Stimulated activated CD4-positive, alpha-beta T cell treated with anti-CD3 and anti-CD28 coated beads, Interleukin-15, amount 100 ng/mL, for 24 hours (primary cell): Measurements from ENCODE around the gene CCDC40.

Source experiments
- DNase-seq: peaks from one replicate; pipeline ENCODE4 v3.0.0-alpha.2; 2020

CCDC40 gene

GRCh38 chr17:80002070-80002641, 34.3 kb upstream of the CCDC40 start:
- DNase-seq: no peak

DNA sequence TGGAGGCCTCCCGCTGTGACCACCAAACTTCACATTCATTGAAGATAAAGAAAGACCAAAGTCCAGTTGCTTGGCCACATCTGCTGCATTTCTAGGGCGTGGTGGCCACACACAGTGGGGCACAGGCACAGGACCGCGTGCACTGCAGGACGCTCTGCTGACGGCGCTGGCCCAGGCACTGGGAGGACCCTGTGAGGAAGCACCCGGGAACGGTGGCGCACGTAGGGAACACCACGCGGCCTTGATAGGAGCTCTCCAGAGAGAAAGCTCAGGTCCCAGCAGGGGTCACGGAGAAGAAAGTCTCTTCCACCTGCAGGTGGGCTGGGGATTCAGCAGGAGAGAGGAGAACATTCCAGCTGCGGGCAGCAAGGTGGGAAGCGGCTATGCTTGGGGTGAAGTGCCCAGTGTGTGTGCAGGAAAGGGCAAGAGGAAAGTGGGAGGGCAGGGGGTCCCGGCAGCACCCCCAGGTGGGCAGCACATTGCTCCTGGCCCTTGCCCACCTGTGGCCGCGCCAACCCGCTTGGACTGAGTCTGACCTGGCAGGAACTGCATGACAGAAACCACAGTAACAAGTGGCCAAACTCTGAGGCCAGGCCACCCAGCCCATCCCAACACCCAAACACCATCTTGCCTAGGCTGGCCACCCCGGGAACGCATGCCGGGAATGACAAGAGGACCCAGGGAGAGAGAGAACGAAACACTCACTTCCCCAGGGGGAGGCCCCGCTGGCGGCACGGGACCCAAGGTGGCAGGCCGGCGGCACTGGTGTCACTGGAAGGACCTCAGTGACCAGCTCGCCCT, 33.6 kb upstream of the CCDC40 start:
- DNase-seq: no peak

DNA sequence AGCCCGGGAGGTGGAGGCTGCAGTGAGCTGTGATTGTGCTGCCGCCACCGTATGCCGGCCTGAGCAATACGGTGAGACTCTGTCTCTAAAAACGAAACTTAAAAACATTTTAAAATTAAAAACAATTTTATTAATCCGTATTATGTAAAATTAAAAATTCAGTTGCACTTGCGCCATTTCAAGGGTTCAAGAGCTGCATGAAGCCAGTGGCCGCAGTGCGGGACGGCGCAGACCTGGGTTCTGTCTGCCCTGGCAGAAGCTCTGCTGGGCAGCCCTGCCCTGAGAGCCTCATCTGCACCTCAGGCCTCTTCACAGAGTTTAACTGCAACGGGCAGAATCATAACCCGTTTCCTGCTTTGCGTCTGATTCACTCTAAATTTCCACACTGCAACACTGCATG, 32.5 kb upstream of the CCDC40 start:
- DNase-seq: no peak

- peak; percentile 61 for DNase-seq
Measured at GRCh38 chr17:80005360-80006338, 30.8 kb upstream of the CCDC40 start.

GRCh38 chr17:80006339-80006720, 30.1 kb upstream of the CCDC40 start:
- no peak for DNase-seq

GRCh38 chr17:80006811-80007752, 29.4 kb upstream of the CCDC40 start:
- DNase-seq: no peak

DNA sequence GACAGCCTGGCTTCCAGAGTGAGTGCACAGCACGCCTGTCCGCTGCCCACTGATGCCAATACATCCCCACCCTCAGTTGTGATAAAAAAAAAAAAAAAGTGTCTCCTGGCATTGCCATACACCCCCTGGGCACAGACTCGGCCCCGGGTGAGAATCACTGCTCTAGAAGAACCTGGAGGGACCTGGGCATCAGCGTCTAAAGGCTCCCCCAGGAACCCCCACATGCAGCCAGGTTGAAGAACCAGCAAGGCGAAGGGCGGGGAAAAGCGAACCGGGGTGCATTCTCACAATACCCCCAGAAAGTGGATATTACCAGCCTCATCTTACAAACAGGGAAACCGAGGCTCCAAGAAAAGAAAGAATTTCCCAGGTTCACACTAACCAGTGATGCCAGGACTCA, 28.5 kb upstream of the CCDC40 start:
- DNase-seq: no peak

GRCh38 chr17:80008383-80008840, 28.0 kb upstream of the CCDC40 start:
- peak; percentile 89 for DNase-seq

DNA sequence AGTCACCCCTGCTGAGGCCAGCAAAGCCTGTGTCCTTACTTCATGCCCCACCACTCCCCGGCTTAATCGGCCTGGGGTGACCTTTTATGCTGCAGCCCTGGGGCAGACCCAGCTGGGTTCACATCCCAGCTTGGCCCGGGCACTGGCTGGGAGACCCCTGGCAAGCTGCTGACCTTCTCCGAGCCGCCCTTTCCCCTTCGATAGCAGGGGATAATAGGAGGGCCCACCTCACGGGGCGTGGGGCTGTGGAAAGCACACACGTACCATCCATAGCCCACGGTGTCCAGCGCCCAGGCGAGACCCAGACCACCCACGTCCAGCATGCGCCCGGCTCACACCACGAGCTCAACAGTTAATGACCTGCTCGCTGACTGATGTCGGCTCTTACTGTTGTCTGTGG, 27.6 kb upstream of the CCDC40 start:
- no peak for DNase-seq

GRCh38 chr17:80009391-80010282, 26.8 kb upstream of the CCDC40 start:
- DNase-seq: no peak

DNA sequence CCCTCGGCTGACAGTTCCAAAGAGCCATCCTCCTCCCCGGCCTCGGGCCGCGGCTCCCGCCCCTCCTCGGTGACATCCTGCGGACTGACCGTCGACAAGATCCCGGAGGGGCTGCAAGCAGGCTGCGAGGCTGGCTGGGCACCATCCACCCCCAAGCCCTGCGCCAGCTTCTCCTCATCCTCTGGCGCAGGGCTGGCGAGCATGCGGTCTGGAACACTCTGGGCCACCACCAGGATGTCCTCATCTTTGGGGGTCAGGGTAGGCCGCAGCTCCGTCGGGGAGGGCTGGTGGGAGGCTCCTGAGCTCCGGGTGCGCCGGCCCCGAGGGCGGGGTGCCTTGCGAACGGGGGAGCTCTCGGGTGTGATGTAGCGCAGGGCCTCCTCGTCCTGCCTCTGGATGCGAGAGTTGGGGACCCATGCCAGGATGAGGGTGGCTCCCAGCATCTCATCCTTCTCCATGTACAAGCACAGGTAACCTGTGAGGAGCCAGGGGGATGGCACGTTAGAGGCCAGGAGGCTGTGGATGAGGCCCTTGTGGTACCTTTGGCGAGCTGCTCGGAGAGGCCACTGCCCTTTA, 26.1 kb upstream of the CCDC40 start:
- no peak for DNase-seq

DNA sequence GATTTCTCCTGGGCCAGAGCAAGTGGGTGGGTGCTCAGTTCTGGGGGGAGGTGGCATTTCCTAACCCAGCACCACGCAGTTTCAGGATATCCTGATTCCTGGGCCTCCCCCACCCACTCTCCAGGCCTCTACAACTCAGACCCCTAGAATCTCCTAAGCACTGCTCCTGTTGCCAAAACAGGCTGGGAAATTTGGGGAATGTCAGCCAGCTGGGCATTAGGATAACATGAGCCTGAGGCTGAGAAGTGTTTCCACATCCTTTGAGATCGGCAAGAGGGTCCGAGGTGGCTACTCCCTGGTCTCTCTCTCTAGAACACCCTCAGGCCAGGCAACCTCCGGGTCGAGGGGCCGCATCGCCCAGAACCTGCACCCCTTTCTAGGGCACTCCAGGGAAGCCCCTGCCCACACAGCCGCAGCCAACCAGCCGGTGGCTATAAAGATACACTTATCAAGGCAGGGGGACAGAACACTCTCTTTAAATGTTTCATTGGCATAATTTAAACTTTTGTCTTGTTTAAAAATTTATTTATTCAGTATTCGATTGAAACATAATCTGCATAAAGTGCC, 24.4 kb upstream of the CCDC40 start:
- no peak for DNase-seq

DNA sequence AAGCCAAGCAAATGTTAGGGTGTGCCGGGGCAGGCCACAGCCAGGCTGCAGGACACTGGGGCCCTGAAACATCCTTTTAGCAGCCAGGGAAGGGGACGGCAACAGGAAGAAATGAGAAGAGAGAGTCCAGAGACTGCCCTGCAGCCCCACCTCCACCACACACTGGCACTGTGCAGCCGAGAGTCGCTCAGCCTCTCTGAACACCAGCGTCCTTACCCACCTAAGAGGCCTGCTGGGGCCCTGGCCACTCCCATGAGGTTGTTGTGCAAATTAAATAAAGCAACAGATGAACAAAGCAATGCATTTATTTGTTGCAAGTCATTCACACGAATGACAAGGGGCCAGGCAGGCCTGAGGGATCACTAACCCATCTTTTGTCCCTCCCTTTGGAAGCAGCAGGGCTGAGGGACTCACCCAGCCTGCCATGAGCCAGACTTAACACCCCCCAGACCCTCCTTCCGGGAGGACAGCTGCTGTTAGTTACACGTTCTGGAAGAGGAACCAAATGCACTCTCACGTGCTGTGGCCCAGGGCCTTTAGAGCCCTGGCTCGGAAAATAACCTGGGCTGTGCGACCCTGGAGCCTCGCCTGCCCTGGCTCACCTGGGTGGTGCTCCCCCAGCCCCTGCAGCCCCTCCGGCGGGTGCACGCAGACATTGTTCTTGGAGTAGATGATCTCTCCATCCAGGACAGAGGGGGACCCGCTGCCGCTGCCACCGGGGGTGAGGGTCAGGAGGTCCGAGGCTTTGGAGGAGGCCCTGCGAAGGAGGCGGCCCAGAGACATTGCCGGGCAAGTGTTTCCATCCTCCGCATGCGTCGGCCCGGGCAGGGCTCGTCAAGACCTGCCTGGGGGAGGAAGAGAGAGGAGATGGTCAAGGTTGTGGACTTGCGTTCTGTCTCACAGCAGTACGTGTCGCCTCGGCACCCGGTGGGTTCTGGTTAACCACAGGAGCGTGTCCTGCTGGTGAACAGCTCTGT, 23.4 kb upstream of the CCDC40 start:
- DNase-seq: no peak

- no peak for DNase-seq
Measured at GRCh38 chr17:80017226-80018010, 19.0 kb upstream of the CCDC40 start.

DNA sequence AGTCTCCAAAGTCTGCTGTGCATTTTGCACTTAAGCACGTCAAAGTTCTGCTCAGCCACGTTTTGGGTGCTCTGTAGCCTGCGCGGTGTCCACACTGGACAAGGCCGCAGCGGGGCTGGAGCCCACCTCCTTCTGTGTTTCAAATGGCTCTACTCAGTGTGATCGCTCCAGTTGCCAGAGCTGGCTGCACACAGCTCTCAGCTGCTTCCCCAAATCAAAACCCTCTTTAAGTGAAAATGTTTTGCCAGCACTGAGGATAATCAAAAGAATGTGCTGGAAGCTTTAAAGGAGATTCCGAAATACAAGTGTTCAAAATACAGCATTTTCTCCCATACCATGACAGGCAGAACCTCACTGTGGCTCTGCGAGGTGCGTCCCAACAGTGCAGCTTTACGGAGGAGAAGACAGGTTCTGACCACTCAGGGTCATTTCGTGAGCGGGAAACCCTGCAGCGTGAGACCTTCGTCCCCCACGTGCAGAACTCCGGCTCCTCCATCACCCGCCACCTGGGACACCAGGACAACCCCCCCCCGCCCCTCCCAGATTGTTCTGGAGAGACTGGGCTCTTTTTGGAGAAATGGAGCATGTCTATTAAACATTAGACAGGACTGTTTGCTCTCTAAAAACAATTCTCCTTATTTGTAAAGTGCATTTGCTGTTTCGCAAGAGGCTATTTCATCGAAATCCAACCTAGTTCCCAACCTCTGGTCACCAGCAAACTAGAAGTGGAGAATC, 17.4 kb upstream of the CCDC40 start:
- DNase-seq: no peak

DNA sequence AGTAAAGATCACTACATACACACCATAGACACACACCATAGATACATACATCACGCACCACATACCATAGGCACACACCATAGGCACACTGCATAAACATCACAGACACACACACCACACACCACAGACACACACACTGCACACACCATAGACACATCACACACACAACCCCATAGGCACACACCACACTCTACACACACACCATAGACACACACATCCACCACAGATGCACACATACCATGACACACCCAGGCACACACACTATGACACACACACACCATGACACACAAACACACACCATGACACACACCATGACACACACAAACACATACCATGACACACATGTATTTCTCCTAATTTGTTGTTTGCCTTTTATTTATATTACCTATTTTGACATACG, 14.8 kb upstream of the CCDC40 start:
- DNase-seq: no peak

- no peak for DNase-seq
Measured at GRCh38 chr17:80023481-80024205, 12.8 kb upstream of the CCDC40 start.
